T-helper 1 cell treated with Interleukin-12 subunit alpha and Interleukin-12 subunit beta and Interleukin-4 antibody, amounts not matched to agents 30 μg/mL and 1 μg/mL, for 36 hours (primary cell): Measurements from ENCODE around the gene KCTD21.

Source experiments
- H3K27ac Mint-ChIP-seq: one replicate; pipeline ENCODE4 v1.8.0; 2021; ENCODE audit warnings: mild to moderate bottlenecking, mixed read lengths
- H3K27me3 Mint-ChIP-seq: one replicate; pipeline ENCODE4 v1.8.0; 2021; ENCODE audit warnings: low read depth, mixed read lengths
- H3K36me3 Mint-ChIP-seq: one replicate; pipeline ENCODE4 v1.8.0; 2021; ENCODE audit warnings: low read depth, mixed read lengths
- H3K4me1 Mint-ChIP-seq: one replicate; pipeline ENCODE4 v1.8.0; 2021; ENCODE audit warnings: low read depth, mixed read lengths
- H3K4me3 Mint-ChIP-seq: one replicate; pipeline ENCODE4 v1.8.0; 2021; ENCODE audit warnings: mild to moderate bottlenecking, moderate library complexity, mixed read lengths
- H3K9me3 Mint-ChIP-seq: one replicate; pipeline ENCODE4 v1.8.0; 2021; ENCODE audit warnings: mixed read lengths

Gene KCTD21

GRCh38 chr11:78199015-78199652 is 10.7 kb upstream of the KCTD21 start:
- H3K4me3 Mint-ChIP-seq: no peak overlapping the region

GRCh38 chr11:78197816-78198215 is 9.4 kb upstream of the KCTD21 start:
- Mint-ChIP-seq H3K4me1 (peaks cover 46% of the 10 kb centered on the region), H3K9me3 (no peaks in the 10 kb centered on the region), H3K36me3 (peaks cover 36% of the 10 kb centered on the region), H3K27ac (no peak overlapping the region), H3K4me3 (no peak overlapping the region), H3K27me3 (no peaks in the 10 kb centered on the region)

More at GRCh38 chr11:78199015-78199652, 10.7 kb upstream of the KCTD21 start:
- H3K27me3 Mint-ChIP-seq: no peaks in the 10 kb centered on the region
- no peak overlapping the region for H3K27ac Mint-ChIP-seq
- H3K36me3 Mint-ChIP-seq: peaks cover 31% of the 10 kb centered on the region
- peaks cover 41% of the 10 kb centered on the region for H3K4me1 Mint-ChIP-seq
- no peaks in the 10 kb centered on the region for H3K9me3 Mint-ChIP-seq

- H3K27ac Mint-ChIP-seq: no peak overlapping the region
- H3K9me3 Mint-ChIP-seq: no peaks in the 10 kb centered on the region
- no peak overlapping the region for H3K4me3 Mint-ChIP-seq
- peaks cover 40% of the 10 kb centered on the region for H3K4me1 Mint-ChIP-seq
- no peaks in the 10 kb centered on the region for H3K27me3 Mint-ChIP-seq
- peaks cover 34% of the 10 kb centered on the region for H3K36me3 Mint-ChIP-seq
These were observed 8.2 kb upstream of the KCTD21 start for GRCh38 chr11:78196661-78197091.

- Mint-ChIP-seq H3K4me3 (no peak overlapping the region), H3K27me3 (no peaks in the 10 kb centered on the region), H3K36me3 (peaks cover 29% of the 10 kb centered on the region), H3K27ac (no peak overlapping the region), H3K4me1 (peaks cover 39% of the 10 kb centered on the region), H3K9me3 (no peaks in the 10 kb centered on the region)
These were observed 7.6 kb upstream of the KCTD21 start for GRCh38 chr11:78195917-78196560.

GRCh38 chr11:78194490-78194889 is 6.1 kb upstream of the KCTD21 start:
- Mint-ChIP-seq H3K27ac (peak overlapping the region; percentile 60), H3K4me1 (peaks cover 51% of the 10 kb centered on the region), H3K9me3 (no peaks in the 10 kb centered on the region)

GRCh38 chr11:78193806-78194205 is 5.4 kb upstream of the KCTD21 start:
- no peaks in the 10 kb centered on the region for H3K9me3 Mint-ChIP-seq

More at GRCh38 chr11:78194490-78194889, 6.1 kb upstream of the KCTD21 start:
- Mint-ChIP-seq H3K36me3 (peaks cover 35% of the 10 kb centered on the region), H3K27me3 (no peaks in the 10 kb centered on the region), H3K4me3 (peak overlapping the region; percentile 3)

GRCh38 chr11:78192911-78193351 is 4.5 kb upstream of the KCTD21 start:
- Mint-ChIP-seq H3K36me3 (peaks cover 28% of the 10 kb centered on the region), H3K27ac (peak overlapping the region; percentile 69), H3K4me1 (peaks cover 49% of the 10 kb centered on the region), H3K4me3 (no peak overlapping the region), H3K27me3 (no peaks in the 10 kb centered on the region), H3K9me3 (no peaks in the 10 kb centered on the region)

More at GRCh38 chr11:78193806-78194205, 5.4 kb upstream of the KCTD21 start:
- no peaks in the 10 kb centered on the region for H3K27me3 Mint-ChIP-seq
- H3K27ac Mint-ChIP-seq: no peak overlapping the region
- H3K4me3 Mint-ChIP-seq: no peak overlapping the region
- peaks cover 51% of the 10 kb centered on the region for H3K4me1 Mint-ChIP-seq
- peaks cover 33% of the 10 kb centered on the region for H3K36me3 Mint-ChIP-seq

- no peak overlapping the region for H3K27ac Mint-ChIP-seq
These were observed 3.8 kb upstream of the KCTD21 start for GRCh38 chr11:78192223-78192719.

GRCh38 chr11:78190871-78191538 is 2.6 kb upstream of the KCTD21 start:
- Mint-ChIP-seq H3K27ac (no peak overlapping the region), H3K9me3 (no peaks in the 10 kb centered on the region), H3K4me1 (peaks cover 58% of the 10 kb centered on the region), H3K27me3 (no peaks in the 10 kb centered on the region), H3K4me3 (peak overlapping the region; percentile 100), H3K36me3 (peaks cover 33% of the 10 kb centered on the region)

More at GRCh38 chr11:78192223-78192719, 3.8 kb upstream of the KCTD21 start:
- Mint-ChIP-seq H3K4me1 (peaks cover 54% of the 10 kb centered on the region), H3K4me3 (no peak overlapping the region), H3K27me3 (no peaks in the 10 kb centered on the region), H3K9me3 (no peaks in the 10 kb centered on the region), H3K36me3 (peaks cover 32% of the 10 kb centered on the region)

- peak overlapping the region; percentile 100 for H3K4me3 Mint-ChIP-seq
- H3K9me3 Mint-ChIP-seq: no peaks in the 10 kb centered on the region
- no peak overlapping the region for H3K27ac Mint-ChIP-seq
- H3K36me3 Mint-ChIP-seq: peaks cover 33% of the 10 kb centered on the region
- H3K4me1 Mint-ChIP-seq: peaks cover 59% of the 10 kb centered on the region
- no peaks in the 10 kb centered on the region for H3K27me3 Mint-ChIP-seq
These were observed 1.9 kb upstream of the KCTD21 start for GRCh38 chr11:78190374-78190773.

GRCh38 chr11:78189851-78190250 is 1.4 kb upstream of the KCTD21 start:
- H3K36me3 Mint-ChIP-seq: peaks cover 32% of the 10 kb centered on the region
- peak overlapping the region; percentile 100 for H3K4me3 Mint-ChIP-seq
- H3K27ac Mint-ChIP-seq: peak overlapping the region; percentile 92
- peaks cover 59% of the 10 kb centered on the region for H3K4me1 Mint-ChIP-seq
- no peaks in the 10 kb centered on the region for H3K9me3 Mint-ChIP-seq
- no peaks in the 10 kb centered on the region for H3K27me3 Mint-ChIP-seq

- H3K4me1 Mint-ChIP-seq: peaks cover 53% of the 10 kb centered on the region
These were observed 823 bp upstream of the KCTD21 start for GRCh38 chr11:78189174-78189724.

GRCh38 chr11:78187366-78188285 is 800 bp downstream of the KCTD21 start:
- Mint-ChIP-seq H3K4me1 (peaks cover 40% of the 10 kb centered on the region), H3K9me3 (no peaks in the 10 kb centered on the region), H3K36me3 (peaks cover 27% of the 10 kb centered on the region), H3K27ac (peak overlapping the region; percentile 99), H3K27me3 (no peaks in the 10 kb centered on the region), H3K4me3 (peak overlapping the region; percentile 100)

More at GRCh38 chr11:78189174-78189724, 823 bp upstream of the KCTD21 start:
- Mint-ChIP-seq H3K9me3 (no peaks in the 10 kb centered on the region), H3K36me3 (peaks cover 28% of the 10 kb centered on the region), H3K4me3 (peak overlapping the region; percentile 100), H3K27ac (peak overlapping the region; percentile 92), H3K27me3 (no peaks in the 10 kb centered on the region)
